ENCODE data around the gene C3orf20.

C3orf20 gene

DNA sequence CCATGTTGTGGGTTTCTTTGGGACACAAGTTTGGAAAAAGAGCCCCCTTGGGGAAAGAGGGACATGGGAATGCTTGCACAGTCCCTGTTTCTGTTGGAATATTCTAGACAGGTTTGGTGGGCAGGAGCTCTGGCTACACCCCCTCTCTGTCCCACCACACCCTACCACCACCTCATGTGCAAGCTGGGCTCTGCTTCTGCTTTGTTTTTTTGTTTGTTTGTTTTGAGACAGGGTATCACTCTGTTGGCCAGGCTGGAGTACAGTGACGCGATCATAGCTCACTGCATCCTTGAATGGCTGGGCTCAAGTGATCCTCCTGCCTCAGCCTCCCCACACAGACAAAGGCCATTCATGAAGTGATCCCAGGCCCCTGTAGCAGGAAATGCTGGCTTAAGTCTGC, 86.9 kb downstream of the C3orf20 start:
- no peak for DNase-seq

DNA sequence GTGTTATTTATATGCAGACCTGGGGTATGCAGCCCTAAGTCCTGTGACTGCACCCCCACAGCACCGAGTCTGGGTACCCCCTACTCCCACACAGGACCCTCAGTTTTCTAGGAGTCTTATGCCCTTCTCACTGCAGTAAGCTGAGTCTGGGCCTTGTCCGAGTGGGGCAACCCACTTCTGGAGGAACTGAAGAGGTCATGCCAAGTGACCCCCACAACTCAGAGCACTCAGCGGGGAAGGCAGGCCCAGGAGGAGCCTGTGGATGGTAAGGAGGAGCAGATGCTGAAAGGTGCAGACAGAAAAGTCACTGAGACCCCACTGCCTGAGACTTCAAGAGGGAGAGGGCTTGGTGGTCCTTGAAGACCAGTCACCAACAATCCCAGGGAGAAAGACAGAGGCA, 87.8 kb downstream of the C3orf20 start:
- DNase-seq, result no peak

DNA sequence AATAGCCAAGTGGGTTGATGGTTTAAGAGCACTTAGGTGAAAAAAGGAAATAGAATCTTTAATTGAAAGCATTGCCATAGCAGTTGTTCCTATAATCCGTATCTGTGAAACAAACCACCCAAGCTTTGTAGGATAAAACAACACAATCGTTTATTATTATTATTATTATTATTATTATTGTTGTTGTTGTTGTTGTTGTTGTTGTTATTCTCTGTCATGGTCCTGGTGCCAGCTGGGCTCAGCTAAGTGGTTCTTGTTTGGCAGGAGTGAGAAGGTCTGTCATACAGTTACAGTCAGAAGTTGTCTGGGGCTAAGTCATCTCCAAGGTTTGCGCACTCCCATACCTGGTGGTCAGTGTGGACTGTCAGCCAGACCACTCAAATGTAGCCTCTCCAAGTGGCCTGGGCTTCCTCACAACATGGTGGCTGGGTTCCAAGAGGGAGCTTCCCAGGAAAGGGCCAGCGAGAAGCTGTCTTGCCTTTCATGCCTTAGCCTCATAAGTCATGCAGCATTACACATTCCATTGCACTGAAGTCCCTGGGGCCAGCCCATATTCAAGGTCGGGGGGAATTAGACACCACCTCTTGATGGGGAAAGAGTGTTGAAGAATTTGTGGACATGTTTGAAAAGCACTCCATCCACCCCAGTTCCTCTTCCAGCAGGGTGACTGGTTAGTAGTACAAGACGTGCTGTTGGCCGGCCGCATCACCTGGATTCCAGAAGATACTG, 89.6 kb downstream of the C3orf20 start:
- no peak for DNase-seq

DNA sequence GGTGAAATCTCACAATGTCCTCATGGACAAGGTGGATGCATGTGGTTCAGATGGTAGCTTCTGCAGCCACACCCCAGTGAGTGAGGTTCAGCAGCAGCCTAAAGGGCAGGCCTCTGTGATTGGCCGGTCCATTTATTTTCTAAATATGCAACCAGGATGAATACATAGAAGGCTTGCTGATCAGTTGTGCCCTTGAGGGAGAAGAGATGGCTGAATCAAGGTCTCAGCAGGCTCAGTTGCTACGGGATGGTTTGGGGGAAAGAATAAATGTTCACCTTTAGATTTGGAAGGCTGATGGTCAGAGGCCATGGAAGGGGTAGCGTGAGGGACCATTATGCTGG, 90.1 kb downstream of the C3orf20 start:
- no peak for DNase-seq

DNA sequence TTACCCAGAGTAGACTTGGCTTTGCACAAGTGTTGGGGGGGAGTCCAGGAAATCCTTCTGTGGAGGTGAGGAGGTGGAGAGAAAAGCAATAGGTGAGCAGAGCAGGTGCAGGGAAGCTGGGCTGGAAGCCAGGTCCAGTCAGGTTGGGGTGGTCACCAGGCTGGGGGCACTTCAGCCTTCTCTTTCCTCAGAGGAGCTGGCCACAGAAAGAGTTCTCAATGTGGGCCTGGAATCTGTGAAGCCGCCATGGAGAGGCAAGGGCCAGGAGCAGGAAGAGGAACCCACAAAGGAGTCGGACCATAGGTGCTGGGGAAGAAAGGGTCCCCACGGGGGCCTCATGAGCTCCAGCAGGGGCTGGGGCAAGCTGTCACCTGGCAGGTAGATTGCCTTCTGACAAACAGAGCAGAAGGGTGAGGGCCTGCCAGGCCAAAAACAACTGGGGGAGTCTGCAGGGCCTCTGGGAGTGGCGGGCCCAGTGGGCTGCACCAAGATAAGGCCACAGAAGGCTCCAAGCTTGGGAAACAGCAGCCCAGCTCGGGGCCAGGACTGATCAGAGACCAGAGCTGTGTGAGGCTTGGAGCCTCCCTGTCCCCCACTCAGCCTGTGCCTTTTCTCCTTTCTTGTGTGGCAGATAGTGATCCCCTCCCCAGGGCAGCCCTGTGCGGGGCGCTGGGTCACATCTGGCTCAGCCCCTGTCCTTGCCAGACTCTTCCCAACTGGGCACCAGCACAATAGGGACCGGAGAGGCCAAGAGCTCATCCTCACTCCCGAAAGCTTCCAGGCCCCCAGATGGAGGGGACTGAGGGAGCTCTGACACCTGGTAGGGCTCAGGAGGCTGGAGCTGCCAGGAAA, 90.9 kb downstream of the C3orf20 start:
- no peak for DNase-seq

DNA sequence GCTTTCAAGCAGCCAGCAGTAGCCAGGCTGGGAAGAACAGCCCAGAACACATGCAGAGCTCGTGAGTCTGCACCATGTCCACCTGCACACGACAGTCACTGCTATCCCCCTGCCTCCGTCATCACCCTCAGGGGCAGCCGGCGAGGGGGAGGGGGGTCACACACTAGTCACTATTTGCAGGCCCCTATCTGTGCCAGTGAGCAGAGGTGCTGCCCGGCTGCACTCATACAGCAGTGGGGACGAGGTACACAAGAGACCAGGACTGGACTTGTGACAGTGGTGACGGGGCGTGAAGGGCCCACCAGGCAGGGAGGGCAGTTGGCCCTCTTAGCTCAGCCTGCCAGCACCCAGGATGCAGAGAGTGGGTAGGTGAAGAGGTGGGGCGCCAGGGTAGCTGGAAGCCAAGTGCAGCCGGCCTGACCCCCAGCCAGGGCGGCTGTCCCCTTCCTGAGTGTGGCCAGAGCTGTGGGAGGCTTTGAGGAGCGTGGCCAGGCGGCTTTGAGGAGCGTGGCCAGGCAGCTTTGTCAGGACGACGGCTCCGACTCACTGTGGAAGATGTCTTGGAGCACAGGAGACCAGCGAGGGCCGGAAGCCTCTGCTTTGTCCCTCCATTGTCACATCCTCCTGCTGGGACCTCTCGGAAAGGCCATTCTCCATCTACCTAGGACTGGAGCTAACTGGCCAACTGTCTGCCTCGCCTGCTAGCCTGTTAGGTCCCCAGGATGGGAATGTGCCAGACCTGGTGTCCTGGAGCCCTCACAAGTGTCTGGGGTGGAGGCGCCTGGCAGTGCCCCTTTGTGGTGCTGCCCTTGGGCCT, 91.7 kb downstream of the C3orf20 start:
- no peak for DNase-seq

DNA sequence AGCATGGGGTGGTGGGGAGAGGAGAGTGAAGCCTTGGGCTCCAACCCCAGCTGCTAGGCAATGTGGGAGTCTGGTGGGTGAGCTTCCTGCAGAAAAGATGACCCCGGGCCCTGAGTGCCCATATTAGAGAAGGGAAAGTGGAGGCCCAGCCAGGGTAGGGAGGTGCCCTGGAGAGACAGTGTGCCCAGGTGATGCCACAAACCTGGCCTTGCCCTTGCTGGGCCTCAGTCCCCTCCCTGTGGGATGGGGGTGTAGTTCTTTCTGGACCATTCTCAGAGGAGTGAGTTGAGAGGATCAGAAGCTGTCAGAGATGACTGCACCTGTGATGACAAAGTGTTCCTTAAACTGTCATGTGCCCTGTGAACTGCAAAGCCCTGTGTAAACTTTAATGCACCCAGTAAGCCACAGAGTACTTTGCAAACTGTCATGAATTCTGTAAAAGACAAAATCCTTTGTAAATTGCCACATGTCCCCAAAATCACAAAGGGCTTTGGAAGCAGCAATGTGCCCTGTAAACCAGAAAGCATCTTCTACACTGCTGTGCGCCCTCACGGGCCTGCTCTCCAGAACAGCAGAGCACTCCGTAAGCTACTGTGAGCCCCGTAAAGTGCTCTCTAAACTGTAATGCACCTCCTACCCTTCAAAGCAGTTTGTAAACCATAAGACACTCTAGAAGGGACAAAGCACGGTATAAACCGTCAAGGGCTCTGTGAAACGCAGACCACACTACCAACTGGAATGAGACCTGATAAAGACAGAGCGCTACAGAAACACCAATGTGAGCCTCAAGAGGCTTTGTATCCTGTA, 92.5 kb downstream of the C3orf20 start:
- no peak for DNase-seq

DNA sequence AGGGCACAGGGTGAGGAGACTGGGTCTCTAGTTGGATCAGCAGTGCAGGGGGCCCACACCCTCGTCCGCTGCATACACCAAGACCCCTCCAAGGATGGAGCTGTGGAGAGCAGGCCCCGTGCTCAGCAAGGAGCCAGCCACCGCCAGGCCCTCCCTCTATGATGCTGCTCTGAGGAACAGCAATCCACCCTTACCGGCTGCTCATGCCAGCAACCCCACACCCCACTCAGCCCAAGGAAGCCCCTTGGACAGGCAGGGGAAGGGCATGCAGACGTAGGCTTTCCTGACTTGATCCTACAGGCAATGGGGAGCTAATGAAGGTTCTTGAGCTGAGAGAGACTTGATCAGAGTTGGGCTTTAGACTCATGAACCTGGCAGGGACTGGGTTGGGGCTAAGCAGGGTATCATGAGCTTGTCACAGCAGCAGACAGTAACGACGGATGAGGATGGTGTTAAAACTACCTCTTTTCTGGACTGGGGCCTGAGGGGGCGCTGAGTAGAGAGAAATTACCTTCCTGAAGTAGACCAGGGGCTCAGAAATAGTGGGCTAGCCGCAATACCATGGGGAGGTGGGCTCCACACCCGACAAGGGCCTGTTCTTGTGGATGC, 93.3 kb downstream of the C3orf20 start:
- DNase-seq, result no peak

DNA sequence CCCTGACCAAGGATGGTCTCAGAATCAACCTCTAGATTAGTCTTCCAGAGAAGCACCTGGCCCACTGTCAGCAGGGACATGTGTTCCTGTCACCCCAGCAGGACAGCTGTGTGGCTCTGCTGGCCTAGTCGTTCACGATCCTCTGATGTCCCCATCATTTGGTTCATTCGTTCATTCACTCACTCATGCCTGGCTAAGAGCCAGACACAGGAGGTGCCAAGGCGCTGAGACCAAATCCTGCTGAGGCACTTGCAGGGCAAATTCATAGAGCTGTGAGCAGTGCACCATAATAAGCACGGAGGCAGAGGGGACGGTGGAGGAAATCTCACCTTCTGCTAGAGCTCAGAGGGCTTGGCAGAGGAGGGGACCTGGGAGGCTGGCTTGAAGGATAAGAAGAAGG, 93.9 kb downstream of the C3orf20 start:
- DNase-seq, result no peak

DNA sequence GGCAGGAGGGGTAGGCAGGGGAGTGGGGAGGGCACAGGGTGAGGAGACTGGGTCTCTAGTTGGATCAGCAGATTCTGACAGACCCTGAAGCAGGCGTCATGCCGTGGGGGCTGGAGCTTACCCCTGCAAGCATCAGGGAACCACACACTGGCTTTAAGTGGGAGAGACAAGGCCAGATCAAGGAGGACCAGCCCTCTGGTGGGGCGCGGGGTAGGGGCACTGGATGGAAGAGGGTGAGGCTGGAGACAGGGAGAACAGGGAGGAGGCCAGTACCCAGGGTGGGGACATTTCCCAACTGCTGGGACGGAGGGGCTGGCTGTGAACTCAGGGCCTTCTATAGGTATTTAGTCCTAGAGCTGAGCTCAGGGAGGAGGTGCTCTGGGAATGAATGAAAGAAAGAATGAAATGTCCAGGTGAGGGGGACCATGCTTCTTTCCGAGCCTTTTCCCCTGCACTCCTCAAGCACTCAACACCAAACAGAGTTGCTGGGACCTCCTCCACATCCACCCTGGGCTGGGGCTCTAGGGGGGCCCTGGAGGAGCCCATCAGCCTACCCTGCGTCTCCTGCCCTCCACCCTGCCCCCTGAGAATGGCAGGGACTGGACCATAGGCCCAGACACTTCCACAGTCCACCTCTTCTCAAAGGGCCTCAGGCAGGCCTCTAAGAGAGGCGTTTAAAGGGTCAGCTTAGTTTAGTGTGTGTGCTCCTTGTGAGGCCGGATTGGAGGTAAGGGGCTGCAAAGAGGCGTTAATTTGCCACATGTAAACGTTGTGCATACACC, 94.8 kb downstream of the C3orf20 start:
- DNase-seq, result no peak

DNA sequence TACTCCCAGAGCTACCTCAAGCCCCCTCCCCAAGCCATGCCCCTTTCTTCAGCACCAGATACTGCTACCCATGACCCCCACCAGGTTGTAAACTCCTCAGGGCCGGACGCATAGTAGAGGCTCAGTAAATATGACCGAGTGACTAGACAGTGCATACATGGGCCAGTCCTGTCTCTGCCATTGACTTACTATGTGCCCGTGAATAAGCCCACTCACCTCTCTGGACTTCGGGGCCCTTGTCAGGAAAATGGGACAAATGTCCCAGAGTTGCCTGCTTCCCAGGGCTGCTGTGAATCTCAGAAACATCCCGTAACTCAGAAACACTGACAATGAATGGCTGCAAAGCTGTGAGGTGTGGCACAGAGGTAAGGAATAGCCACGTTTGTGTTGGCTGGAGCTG, 95.7 kb downstream of the C3orf20 start:
- no peak for DNase-seq

DNA sequence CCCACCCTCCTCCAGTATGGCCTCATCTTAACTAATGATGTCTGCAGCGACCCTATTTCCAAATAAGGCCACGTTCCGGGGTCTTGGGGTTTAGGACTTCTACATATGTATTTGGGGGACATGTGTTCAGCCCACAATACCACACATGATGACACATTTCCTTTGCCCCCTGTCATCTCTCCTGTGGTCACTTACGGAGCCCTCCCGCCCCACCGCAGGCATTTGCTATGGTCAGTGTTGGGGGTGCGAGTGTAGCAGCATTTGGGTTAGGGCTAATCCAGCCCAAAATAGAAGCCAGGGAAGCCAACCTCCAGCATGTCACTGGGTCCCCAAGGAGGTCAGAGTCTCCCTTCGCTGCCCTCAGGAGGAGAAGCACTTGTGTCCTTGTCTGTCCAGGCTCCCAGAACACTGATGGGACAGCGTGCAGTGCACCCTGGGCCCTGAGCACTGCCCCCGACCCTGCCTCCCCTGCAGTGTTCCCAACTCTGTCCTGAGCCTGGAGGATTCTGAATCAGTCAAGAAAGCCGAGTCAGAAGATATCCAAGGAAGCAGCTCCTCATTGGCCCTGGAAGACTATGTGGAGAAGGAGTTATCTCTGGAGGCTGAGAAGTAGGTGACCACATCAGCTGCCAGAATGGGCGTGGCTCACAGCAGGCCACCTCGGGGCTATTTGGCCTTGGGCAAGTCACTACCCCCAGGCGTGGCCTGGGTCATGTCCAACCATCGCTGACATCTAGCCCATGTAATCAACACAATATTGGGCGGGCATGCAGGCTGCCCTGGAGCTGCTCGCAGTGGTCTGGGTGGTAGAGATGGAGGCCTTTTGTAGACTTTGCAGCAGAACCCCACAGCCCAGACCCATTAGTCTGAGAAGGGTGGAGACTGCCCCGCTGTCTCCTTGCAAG, 96.9 kb downstream of the C3orf20 start:
- no peak for DNase-seq

DNA sequence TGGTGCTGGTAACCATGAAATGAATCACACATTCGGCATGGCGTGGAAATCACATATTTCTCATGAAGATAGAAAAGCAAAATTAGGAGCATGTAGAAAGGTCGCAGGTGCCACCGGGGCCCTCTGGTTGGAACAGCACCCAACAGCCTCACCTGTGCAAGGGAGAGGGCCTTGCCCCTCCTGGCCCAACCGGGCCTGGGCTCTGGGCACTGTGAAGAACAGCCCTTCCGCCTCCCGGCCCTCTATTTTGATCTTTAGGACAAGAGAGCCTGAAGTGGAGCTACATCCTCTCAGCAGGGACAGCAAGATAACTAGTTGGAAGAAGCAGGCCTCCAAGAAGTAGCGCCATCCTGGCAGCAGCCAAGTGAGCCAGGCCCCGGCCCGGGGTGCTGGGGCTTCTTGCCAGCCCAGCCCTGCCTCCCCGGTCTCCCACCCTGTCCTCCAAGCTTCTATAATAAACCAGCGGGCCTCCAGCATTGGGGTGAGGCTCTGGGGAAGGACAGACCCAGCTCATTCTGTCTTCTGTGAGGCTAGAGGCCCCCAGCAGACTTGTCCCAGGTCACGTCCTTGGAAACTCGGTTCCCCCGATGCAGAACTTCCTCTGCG, 97.7 kb downstream of the C3orf20 start:
- DNase-seq, result no peak

DNA sequence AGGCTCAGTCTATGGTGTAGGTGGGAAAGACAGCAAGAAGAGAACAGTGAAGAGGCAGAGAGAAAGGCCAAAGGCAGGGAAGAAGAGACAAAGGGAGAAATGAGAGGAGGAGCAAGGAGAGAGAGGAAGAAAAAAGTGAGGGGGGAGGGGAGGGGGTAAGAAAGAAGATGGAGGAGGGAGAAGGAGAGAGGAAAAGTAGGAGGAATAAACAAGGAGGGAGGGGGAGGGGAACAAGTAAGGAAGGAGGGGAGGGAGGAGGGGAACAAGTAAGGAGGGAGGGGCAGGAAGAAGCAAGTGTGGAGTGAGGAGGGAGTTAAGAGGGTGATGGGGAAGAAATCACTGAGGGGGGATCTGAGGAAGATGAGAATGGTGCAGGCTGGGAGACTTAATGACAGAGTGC, 98.3 kb downstream of the C3orf20 start:
- DNase-seq, result no peak

DNA sequence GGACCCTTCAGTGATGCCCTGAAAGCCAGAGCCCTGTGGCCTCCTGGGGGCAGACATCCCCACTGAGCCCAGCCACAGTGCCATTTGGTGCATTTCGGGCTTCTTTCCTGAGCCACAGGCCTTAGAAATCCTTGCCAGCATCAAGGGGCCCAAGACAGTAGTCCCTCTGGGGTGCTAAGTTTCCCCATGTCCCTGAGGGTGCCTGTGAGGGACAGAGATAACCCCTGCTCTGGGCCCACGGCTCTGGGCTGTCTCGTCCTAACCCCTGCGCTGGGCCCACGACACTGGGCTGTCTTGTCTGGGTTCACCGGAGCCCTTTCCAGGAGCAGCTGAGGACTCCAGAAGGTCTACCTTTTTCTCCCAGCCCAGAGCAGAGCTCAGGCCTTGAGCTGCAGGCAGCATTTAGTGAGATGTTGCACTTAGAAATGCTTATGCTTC, 98.8 kb downstream of the C3orf20 start:
- no peak for DNase-seq

DNA sequence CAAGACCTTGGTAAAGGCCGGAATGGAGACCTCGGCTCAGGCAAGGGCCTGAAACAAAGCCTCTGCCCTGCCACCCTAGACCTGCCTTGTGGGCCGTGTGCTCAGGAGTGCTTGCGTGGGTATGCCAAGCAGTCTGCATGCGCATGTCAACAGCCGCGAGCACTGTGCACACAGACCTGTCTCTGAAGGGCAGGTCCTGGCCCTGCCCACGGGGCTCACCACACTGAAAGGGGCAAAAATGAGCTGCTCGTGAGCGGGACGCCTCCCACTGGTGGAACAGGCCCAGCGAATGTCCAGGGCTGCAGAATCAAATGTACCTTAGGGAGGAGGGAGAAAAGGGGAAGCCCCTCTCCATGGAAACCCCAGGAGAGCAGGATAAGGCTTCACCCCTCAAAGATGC, 99.5 kb downstream of the C3orf20 start:
- no peak for DNase-seq

DNA sequence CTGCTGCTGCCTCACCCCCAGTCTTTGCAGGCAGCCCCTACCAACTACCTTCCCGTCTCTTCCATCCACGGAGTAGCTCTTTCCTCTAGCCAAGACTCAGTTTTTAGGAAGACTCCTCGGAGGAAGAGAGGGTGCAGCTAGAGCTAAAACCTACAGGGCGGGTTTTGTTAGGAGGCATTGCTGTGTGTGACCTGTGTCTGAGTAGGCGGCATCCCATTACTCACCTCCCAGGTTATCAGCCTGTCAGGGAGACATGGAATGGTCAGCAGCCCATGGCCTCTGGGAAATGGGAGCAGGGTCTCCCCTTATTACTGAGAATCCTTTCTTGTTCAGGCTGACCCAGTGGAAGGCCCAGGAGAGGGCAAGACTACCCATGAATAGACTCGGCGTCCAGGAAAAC, 100.1 kb downstream of the C3orf20 start:
- no peak for DNase-seq

DNA sequence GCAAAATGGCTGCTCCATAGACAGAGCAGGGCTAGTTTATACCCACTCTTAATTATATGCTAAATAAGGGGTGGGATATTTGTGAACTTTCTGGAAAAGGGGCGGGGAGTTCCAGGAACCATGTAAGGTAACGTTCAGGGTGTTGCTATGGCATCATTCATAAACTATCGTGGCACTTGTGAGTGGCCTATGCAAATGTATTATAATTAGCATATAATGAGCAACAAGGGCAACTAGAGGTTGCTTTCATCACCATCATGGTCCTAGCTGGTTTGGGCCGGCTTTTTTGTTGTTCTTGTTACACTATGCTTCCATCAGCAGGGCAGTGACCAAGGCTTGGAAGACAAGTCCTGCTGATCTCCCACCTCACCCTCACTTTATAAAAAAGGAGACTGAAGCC, 100.6 kb downstream of the C3orf20 start:
- no peak for DNase-seq

DNA sequence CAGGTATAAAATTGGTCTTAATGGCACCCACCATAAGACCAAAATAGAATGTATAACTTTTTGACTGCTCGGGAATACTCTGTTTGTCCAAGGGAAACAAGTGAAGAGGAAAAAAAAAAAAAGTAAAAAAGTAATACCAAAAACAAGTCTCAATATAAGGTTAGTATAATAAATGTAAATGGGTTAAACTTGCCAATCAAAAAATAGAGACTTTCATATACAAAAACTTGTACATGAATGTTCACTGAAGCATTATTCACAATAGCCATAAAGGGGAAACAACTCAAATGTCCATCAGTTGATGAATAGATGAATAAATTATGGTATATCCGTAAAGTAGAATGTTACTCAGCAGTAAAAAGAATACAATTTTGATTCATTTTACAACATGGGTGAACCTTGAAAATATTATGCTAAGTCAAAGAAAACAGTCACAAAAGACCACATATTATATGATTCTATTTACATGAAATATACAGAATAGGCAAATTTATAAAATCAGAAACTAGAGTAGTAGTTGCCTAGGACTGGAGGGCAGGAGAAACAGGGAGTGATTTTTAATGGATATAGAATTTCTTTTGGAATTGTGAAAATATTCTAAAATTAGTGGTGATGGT, 104.2 kb downstream of the C3orf20 start:
- DNase-seq, result no peak

Data from NCI-H146 (cell line).